GM21423 (cell line): ENCODE results near the gene CGB5.
"Not testable (repeated sequence)": the region's sequence is repeated elsewhere in the genome, so short reads cannot be mapped to it uniquely, and the experiment has no call there.

ENCODE experiments used
- ATAC-seq: cut with Tn5 transposase; IDR thresholded peaks from one replicate; pipeline ENCODE4 v1.9.1; 2021; ENCODE audit warnings: mild to moderate bottlenecking, moderate library complexity; ENCODE audit not compliant: unreplicated experiment

CGB5 gene

GRCh38 chr19:49020931-49021895, 22.4 kb upstream of the CGB5 start:
- ATAC-seq, result no peak

GRCh38 chr19:49022116-49022515, 21.5 kb upstream of the CGB5 start:
- no peak for ATAC-seq

DNA sequence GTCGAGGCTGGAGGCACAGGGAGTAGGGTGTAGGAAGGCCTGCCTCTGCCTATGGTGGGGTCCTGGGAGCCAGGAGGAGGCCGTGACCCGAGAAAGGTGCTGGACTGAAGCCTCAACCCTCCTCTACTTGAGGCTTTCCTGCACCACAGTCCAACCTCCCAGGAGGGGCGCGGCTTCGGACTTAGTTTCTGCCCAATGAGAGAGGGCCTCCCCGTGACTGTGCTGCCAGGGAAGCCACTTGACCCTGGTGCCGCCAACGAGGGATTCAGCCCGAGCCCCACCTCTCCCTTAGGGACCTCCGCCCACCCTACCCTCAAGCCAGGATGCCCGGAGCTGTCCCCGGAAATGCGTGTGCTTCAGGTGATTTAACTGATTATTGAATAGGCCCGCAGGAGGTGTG, 19.4 kb upstream of the CGB5 start, which contains the start of gene CGB3:
CGB3 (minus strand) TSS at position 101 of the 400 bp plus-strand sequence. CDS start 362 bp downstream, outside the sequence.
- not testable (repeated sequence) for ATAC-seq

- ATAC-seq, result not testable (repeated sequence)
Measured at GRCh38 chr19:49025088-49025487, 18.6 kb upstream of the CGB5 start.

GRCh38 chr19:49025599-49025998, 18.0 kb upstream of the CGB5 start:
- ATAC-seq, result not testable (repeated sequence)

GRCh38 chr19:49028686-49029085, 15.0 kb upstream of the CGB5 start:
- not testable (repeated sequence) for ATAC-seq

DNA sequence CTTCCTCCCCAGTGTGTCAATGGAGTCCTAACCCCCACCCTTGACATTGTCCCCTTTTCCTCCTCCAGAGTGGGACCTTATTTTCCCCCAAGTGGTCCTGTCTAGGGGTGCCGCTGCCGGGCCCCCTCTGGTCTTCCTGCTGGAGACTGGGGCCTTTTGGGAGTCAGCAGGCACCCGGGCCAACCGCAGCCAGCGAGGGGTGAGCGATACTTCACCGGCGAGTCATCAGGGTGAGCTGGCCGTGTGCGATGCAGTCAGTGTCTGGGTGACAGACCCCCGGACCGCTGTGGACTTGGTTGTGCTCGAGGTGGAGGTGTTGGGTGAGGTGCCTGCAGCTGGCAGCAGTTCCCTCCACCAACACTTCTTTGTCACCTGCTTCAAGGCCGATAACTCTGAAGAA, 13.9 kb upstream of the CGB5 start:
- ATAC-seq, result not testable (repeated sequence)

DNA sequence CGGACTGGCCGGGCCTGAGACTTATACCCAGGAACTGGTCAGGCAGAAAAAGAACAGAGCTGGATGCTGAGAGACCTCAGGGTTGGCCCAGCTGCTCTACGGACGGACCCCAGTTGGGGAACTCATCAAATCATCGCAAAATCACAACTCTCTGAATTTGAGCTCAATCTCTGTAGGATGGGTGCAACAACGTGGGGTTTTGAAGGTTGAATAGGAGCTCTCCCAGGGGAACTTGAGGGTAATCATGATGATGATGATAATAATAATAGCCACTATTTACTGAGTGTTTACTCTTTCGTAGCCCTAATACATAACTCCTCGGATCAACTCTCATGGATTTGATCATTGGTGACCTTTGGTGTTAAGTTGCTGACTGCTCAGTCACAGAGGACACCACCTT, 13.3 kb upstream of the CGB5 start:
- not testable (repeated sequence) for ATAC-seq

DNA sequence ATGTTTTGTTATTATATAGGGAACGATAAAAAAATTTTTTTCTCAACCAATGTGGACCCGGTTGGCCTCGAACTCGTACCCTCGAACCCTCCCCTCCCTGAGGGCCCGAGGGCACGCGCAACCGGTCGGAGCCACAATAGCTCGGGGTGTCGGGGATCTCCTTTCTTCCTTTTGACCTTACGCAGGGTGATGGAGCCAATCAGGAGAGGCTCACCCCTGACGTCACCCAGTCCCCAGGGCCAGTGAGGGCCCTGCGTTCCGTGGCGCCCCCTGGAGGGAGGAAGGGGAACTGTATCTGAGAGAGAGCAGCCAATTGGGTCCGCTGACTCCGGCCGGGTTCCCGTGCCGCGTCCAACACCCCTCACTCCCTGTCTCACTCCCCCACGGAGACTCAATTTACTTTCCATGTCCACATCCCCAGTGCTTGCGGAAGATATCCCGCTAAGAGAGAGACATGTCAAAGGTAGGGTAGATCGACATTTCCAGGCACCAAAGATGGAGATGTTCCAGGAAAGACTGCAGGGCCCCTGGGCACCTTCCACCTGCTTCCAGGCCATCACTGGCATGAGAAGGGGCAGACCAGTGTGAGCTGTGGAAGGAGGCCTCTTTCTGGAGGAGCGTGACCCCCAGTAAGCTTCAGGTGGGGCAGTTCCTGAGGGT, 11.9 kb upstream of the CGB5 start, which contains the start of gene CGB2:
CGB2 (plus strand) TSS at position 249 of the 660 bp plus-strand sequence; CDS start at position 455, 206 bp downstream.
- ATAC-seq, result not testable (repeated sequence)

DNA sequence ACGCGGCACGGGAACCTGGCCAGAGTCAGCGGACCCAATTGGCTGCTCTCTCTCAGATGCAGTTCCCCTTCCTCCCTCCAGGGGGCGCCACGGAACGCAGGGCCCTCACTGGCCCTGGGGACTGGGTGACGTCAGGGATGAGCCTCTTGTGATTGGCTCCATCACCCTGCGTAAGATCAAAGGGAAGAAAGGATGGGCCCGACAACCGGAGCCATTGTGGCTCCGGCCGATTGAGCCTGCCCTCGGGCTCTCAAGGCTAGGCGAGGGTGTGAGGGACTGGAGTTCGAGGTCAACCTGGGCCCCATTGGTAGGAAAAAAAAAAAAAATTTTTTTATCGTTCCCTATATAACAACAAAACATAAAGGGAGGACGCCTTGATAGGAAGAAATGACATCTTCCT, 6.8 kb upstream of the CGB5 start, which contains the start of gene CGB1:
CGB1 (minus strand) TSS at position 81 of the 400 bp plus-strand sequence. CDS start 184 bp downstream, outside the sequence.
- ATAC-seq, result not testable (repeated sequence)

DNA sequence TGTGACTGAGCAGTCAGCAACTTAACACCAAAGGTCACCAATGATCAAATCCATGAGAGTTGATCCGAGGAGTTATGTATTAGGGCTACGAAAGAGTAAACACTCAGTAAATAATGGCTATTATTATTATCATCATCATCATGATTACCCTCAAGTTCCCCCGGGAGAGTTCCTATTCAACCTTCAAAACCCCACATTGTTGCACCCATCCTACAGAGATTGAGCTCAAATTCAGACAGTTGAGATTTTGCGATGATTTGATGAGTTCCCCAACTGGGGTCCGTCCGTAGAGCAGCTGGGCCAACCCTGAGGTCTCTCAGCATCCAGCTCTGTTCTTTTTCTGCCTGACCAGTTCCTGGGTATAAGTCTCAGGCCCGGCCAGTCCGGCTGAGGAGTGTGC, 5.5 kb upstream of the CGB5 start:
- not testable (repeated sequence) for ATAC-seq

GRCh38 chr19:49038557-49039276, 4.9 kb upstream of the CGB5 start:
- ATAC-seq, result not testable (repeated sequence)

- not testable (repeated sequence) for ATAC-seq
Measured at GRCh38 chr19:49039736-49040135, 3.9 kb upstream of the CGB5 start.

DNA sequence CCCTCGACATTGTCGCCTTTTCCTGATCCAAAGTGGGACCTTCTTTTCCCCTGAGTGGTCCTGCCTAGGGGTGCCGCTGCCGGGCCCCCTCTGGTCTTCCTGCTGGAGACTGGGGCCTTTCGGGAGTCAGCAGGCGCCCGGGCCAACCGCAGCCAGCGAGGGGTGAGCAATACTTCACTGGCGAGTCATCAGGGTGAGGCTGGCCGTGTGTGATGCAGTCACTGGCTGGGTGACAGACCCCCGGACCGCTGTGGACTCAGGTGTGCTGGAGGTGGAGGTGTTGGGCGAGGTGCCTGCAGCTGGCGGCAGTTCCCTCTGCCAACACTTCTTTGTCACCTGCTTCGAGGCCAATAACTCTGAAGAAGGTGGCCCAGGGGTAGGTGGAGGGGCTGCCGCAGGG, 1.5 kb upstream of the CGB5 start:
- no peak for ATAC-seq

DNA sequence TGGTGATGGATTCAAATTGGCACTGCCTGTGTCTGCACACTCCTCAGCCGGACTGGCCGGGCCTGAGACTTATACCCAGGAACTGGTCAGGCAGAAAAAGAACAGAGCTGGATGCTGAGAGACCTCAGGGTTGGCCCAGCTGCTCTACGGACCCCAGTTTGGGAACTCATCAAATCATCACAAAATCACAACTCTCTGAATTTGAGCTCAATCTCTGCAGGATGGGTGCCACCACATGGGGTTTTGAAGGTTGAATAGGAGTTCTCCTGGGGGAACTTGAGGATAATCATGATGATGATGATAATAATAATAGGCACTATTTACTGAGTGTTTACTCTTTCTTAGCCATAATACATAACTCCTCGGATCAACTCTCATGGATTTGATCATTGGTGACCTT, 982 bp upstream of the CGB5 start:
- not testable (repeated sequence) for ATAC-seq

GRCh38 chr19:49049011-49049410, 5.4 kb downstream of the CGB5 start, which contains the start of gene CGB8:
TSS of gene CGB8 (minus strand) at chr19:49049111. CDS start at chr19:49048739, 372 bp downstream.
- not testable (repeated sequence) for ATAC-seq

DNA sequence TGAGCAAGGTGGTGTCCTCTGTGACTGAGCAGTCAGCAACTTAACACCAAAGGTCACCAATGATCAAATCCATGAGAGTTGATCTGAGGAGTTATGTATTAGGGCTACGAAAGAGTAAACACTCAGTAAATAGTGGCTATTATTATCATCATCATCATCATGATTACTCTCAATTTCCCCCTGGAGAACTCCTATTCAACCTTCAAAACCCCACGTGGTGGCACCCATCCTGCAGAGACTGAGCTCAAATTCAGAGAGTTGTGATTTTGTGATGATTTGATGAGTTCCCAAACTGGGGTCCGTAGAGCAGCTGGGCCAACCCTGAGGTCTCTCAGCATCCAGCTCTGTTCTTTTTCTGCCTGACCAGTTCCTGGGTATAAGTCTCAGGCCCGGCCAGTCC, 6.2 kb downstream of the CGB5 start:
- ATAC-seq, result not testable (repeated sequence)

DNA sequence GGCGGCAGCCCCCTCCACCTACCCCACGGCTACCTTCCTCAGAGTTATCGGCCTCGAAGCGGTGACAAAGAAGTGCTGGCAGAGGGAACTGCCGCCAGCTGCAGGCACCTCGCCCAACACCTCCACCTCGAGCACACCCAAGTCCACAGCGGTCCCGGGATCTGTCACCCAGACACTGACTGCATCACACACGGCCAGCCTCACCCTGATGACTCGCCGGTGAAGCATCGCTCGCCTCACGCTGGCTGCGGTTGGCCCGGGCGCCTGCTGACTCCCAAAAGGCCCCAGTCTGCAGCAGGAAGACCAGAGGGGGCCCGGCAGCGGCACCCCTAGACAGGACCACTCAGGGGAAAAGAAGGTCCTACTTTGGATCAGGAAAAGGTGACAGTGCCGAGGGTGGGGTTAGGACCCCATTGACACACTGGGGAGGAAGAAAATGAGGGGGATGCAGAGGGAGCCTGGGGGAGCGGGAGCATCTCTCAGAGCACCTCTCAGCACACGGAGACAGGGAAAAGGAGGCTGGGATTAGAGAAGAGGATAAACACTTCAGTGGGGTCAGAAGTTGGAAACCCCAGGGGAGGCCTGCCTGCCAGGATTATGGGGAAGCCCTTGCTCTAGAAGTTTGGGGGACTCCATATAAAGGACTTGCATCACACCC, 6.9 kb downstream of the CGB5 start:
- not testable (repeated sequence) for ATAC-seq

DNA sequence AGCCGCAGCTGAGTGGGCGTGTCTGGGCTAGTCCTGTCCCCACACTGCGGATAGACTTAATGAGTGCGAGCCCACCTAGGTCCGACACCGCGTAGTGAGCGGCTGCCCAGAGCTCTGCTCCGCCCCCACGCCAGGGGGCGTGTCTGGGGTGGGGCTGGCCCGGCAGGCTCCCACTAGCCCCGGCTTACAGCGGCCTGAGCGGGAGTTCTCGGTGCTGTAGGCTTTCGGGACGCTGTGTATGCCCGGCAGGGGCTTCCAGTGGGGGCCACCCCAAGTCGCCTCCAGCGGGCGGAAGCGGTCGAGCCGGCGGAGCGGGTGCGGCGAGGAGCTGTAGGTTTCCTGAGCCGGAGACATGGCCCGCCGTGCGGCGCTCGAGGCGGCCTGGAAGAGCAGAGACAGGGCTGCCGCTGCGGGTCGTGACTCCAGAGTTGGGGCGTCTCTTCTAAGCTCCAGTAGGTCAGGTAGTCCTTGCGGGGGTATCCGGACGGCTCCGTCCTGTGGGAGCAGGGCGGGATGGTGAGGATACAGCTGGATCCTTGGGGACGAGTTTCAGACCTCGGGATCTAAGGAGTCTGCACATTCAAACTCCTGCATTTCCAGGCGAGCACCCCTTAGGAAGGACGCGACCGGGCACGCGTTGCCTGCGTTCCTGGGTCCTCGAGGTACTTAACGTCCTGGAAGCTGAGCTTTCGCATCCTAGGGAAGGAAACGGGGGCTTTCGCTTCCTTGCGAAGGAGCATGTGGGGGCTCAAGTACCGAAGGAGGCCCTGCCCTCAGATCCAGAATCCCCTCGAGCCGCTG, 12.7 kb downstream of the CGB5 start:
- ATAC-seq, result peak; percentile 44
